GM12801 (cell line): ENCODE data around the gene ARHGAP4.

Experiments used
- TF ChIP-seq, protein P1 (sequence below): IDR thresholded peaks from one replicate; pipeline ENCODE4 v1.5.1; 2011; ENCODE audit warnings: control low read depth; ENCODE audit not compliant: insufficient read length; ENCODE audit errors: extremely low read depth

ARHGAP4 gene

GRCh38 chrX:153947009-153947769 is 21.1 kb upstream of the ARHGAP4 start:
- TF ChIP-seq, protein P1, sequence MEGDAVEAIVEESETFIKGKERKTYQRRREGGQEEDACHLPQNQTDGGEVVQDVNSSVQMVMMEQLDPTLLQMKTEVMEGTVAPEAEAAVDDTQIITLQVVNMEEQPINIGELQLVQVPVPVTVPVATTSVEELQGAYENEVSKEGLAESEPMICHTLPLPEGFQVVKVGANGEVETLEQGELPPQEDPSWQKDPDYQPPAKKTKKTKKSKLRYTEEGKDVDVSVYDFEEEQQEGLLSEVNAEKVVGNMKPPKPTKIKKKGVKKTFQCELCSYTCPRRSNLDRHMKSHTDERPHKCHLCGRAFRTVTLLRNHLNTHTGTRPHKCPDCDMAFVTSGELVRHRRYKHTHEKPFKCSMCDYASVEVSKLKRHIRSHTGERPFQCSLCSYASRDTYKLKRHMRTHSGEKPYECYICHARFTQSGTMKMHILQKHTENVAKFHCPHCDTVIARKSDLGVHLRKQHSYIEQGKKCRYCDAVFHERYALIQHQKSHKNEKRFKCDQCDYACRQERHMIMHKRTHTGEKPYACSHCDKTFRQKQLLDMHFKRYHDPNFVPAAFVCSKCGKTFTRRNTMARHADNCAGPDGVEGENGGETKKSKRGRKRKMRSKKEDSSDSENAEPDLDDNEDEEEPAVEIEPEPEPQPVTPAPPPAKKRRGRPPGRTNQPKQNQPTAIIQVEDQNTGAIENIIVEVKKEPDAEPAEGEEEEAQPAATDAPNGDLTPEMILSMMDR, result no peak

DNA sequence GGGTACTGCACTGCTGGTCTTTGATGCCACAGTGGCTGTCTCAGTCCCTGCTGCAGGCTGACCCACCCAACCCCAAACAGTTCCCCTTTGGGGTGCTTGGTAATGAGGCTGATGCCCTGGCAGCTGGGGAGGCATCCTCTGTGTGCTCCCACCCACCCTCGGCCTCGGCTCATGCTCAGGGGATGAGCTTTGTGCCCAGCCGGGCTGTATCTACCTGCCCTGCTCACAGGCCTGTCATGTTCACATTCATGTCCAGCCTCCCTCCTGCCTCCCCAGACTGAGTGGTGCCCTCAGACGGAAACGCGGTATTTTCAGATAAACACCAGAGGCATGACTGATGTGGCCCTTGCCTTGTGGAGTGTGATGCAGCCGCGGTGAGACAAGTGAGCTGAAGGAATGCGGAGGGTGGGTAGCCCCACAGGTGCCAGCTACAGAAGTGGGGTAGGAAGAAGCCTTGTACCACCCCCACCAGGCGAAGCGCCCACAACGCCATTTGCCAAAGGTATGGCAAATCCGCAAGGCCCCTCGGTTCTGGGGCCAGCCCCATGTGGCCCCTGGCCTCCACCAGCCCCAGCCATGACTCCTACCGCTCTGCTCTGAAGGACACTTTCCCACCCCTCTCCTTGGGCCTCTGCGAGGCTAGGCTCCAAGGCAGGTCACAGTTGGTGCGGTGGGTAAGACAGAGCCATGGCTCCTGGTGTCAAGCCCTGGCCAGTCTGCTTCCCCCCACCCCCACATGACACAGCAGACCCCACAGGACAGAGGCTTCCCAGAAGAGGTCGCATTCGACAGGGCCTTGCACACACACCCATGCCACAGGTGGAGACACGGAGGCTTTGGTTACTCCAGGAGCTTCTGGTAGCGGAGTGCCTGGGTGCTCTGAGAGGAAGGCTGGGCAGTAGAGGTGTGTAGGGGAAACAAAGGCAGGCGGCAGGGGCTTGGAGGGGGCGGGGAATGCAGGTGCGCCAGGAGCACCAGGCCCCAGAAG is 20.2 kb upstream of the ARHGAP4 start:
- TF ChIP-seq, protein P1, result no peak

DNA sequence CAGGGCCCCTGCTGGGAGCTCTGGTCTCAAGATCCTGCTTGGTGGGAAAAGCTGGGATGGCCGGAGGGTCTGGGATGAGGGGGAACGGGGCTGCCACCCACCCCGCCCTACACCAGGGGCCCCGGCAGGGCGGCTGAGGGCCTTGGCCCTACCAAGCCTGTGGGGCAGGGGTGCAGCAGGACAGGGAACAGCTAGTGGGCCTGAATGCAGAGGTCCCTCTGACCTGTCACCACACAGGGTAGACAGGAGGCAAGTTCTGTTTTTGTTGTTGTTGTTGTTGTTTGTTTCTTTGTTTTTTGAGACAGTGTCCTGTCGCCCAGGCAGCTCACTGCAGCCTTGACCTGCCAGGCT is 18.7 kb upstream of the ARHGAP4 start:
- TF ChIP-seq, protein P1, result no peak

GRCh38 chrX:153944140-153944799 is 18.2 kb upstream of the ARHGAP4 start, which contains the start of gene RENBP:
Gene RENBP, minus strand, starts transcription at chrX:153944643. Its CDS starts 33 bp downstream, at chrX:153944610.
- TF ChIP-seq, protein P1, result no peak

- TF ChIP-seq, protein P1, result no peak
Observed at GRCh38 chrX:153941336-153942252, 15.5 kb upstream of the ARHGAP4 start.

DNA sequence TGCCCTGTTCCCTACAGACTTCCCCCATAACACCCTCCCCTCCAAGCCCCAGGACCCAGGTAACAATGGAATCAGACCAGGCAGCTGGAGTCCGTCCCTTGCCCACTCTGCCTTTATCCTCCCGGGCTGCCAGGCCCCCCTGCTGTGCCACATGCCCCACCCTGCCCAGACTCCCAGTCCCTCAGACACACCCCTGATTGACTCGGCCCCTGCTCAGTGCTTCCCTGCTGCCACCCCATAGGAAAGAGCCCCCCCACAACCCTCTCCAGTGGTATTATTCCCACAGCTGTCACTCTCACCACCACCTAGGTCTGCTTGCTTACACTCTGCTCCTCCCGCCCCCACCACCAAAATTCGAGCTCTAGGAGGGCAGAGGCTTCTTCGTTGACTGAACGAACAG is 13.5 kb upstream of the ARHGAP4 start:
- TF ChIP-seq, protein P1, result no peak
